SK-N-SH treated with all-trans-retinoic acid at 6 μM for 48 hours (cell line): ENCODE data around the gene WFIKKN2.

ENCODE experiments used
- ATAC-seq: fragments of 200-7000 bp; cut with Tn5 transposase; 3 replicates; pipeline ENCODE4 v1.9.1; 2020; ENCODE audit warnings: mild to moderate bottlenecking, moderate library complexity
- ARNTL ChIP-seq: fragments of 450-650 bp; formaldehyde crosslinking; IDR thresholded peaks from 2 replicates; pipeline ENCODE4 v1.5.0; 2020; ENCODE audit warnings: low read depth, mild to moderate bottlenecking, moderate library complexity, borderline replicate concordance
- BACH2 ChIP-seq: fragments of 250-450 bp; sonication (Bioruptor Pico); IDR thresholded peaks from 2 replicates; pipeline ENCODE4 v1.9.0; 2021; ENCODE audit warnings: mild to moderate bottlenecking, borderline replicate concordance
- CREB5 ChIP-seq: fragments of 250-450 bp; sonication (Bioruptor Pico); IDR thresholded peaks from 2 replicates; pipeline ENCODE4 v1.5.1; 2020; ENCODE audit warnings: low read depth, mild to moderate bottlenecking, moderate library complexity
- CSDC2 ChIP-seq: fragments of 250-450 bp; sonication (Bioruptor Pico); IDR thresholded peaks from 2 replicates; pipeline ENCODE4 v1.5.0; 2020; ENCODE audit warnings: mild to moderate bottlenecking, moderate library complexity
- CSRNP3 ChIP-seq: fragments of 250-450 bp; sonication (Bioruptor Pico); IDR thresholded peaks from 2 replicates; pipeline ENCODE4 v1.5.1; 2021; ENCODE audit warnings: mild to moderate bottlenecking, moderate library complexity
- ESRRG ChIP-seq: fragments of 250-450 bp; sonication (Bioruptor Pico); IDR thresholded peaks from 2 replicates; pipeline ENCODE4 v1.6.1; 2021; ENCODE audit warnings: mild to moderate bottlenecking
- GLIS3 ChIP-seq: fragments of 250-450 bp; sonication (Bioruptor Pico); IDR thresholded peaks from 2 replicates; pipeline ENCODE4 v1.5.0; 2020; ENCODE audit warnings: mild to moderate bottlenecking, moderate library complexity
- ISL1 ChIP-seq: fragments of 250-450 bp; sonication (Bioruptor Pico); IDR thresholded peaks from 2 replicates; pipeline ENCODE4 v2.1.2; 2022; ENCODE audit warnings: mild to moderate bottlenecking, moderate library complexity
- OSR1 ChIP-seq: fragments of 250-450 bp; sonication (Bioruptor Pico); IDR thresholded peaks from 2 replicates; pipeline ENCODE4 v1.8.0; 2022; ENCODE audit warnings: moderate library complexity, mild to moderate bottlenecking, inconsistent platforms
- PATZ1 ChIP-seq: fragments of 250-450 bp; sonication (Bioruptor Pico); IDR thresholded peaks from 2 replicates; pipeline ENCODE4 v1.8.0; 2020; ENCODE audit warnings: mild to moderate bottlenecking, moderate library complexity, borderline replicate concordance
- POU6F1 ChIP-seq: fragments of 250-450 bp; sonication (Bioruptor Pico); IDR thresholded peaks from 2 replicates; pipeline ENCODE4 v1.8.0; 2021; ENCODE audit warnings: low read depth, mild to moderate bottlenecking, moderate library complexity, borderline replicate concordance
- PPARA ChIP-seq: fragments of 250-450 bp; sonication (Bioruptor Pico); IDR thresholded peaks from 2 replicates; pipeline ENCODE4 v1.5.0; 2020; ENCODE audit warnings: mild to moderate bottlenecking, borderline replicate concordance
- RARB ChIP-seq: fragments of 250-450 bp; sonication (Bioruptor Pico); IDR thresholded peaks from 2 replicates; pipeline ENCODE4 v1.8.0; 2021; ENCODE audit warnings: mild to moderate bottlenecking, moderate library complexity
- SNAI2 ChIP-seq: fragments of 250-450 bp; sonication (Bioruptor Pico); IDR thresholded peaks from 2 replicates; pipeline ENCODE4 v1.5.0; 2020; ENCODE audit warnings: mild to moderate bottlenecking, moderate library complexity
- TCF4 ChIP-seq: fragments of 250-450 bp; sonication (Bioruptor Pico); IDR thresholded peaks from 2 replicates; pipeline ENCODE4 v1.8.0; 2021; ENCODE audit warnings: mild to moderate bottlenecking, moderate library complexity, borderline replicate concordance
- TOX ChIP-seq: fragments of 250-450 bp; sonication (Bioruptor Pico); IDR thresholded peaks from 2 replicates; pipeline ENCODE4 v1.8.0; 2021; ENCODE audit warnings: mild to moderate bottlenecking, moderate library complexity, borderline replicate concordance
- TSHZ2 ChIP-seq: fragments of 250-450 bp; sonication (Bioruptor Pico); IDR thresholded peaks from 2 replicates; pipeline ENCODE4 v1.5.0; 2020; ENCODE audit warnings: mild to moderate bottlenecking, moderate library complexity
- ZFP3 ChIP-seq: fragments of 250-450 bp; sonication (Bioruptor Pico); IDR thresholded peaks from 2 replicates; pipeline ENCODE4 v1.5.0; 2020; ENCODE audit warnings: mild to moderate bottlenecking, moderate library complexity
- ZFP30 ChIP-seq: fragments of 450-650 bp; formaldehyde crosslinking; IDR thresholded peaks from 2 replicates; pipeline ENCODE4 v1.5.0; 2022; ENCODE audit warnings: mild to moderate bottlenecking, moderate library complexity
- ZNF565 ChIP-seq: fragments of 450-650 bp; formaldehyde crosslinking; conservative IDR thresholded peaks from 2 replicates; pipeline ENCODE4 v1.5.0; 2020; ENCODE audit warnings: low read depth, mild to moderate bottlenecking, moderate library complexity
- ZNF70 ChIP-seq: fragments of 450-650 bp; formaldehyde crosslinking; IDR thresholded peaks from 2 replicates; pipeline ENCODE4 v1.5.0; 2020; ENCODE audit warnings: mild to moderate bottlenecking, moderate library complexity
- ZNF8 ChIP-seq: fragments of 450-650 bp; formaldehyde crosslinking; IDR thresholded peaks from 2 replicates; pipeline ENCODE4 v1.5.0; 2020; ENCODE audit warnings: mild to moderate bottlenecking, moderate library complexity

Gene WFIKKN2

GRCh38 chr17:50840311-50840851, 5.0 kb downstream of the WFIKKN2 start:
- ATAC-seq, result no peak
- TF ChIP-seq PPARA (CRISPR knock-in tag) (no peak), ESRRG (CRISPR knock-in tag) (no peak), CREB5 (CRISPR knock-in tag) (no peak), ZFP30 (CRISPR knock-in tag) (no peak), POU6F1 (CRISPR knock-in tag) (no peak), RARB (CRISPR knock-in tag) (no peak), ZNF565 (CRISPR knock-in tag) (no peak)
- TF ChIP-seq, all 23 proteins: peak for 0

- no peak for TF ChIP-seq PPARA (CRISPR knock-in tag)
- TF ChIP-seq ARNTL, result no peak
- TF ChIP-seq TOX, result no peak
- TF ChIP-seq ZNF565 (CRISPR knock-in tag), result no peak
- no peak for TF ChIP-seq POU6F1 (CRISPR knock-in tag)
- peak; percentile 37 for ATAC-seq
These were observed 6.0 kb downstream of the WFIKKN2 start for GRCh38 chr17:50841277-50841948.

- ATAC-seq, result peak; percentile 97
- TF ChIP-seq ISL1 (CRISPR knock-in tag) (no peak), CSRNP3 (CRISPR knock-in tag) (no peak), TSHZ2 (CRISPR knock-in tag) (no peak), PATZ1 (CRISPR knock-in tag) (no peak), OSR1 (CRISPR knock-in tag) (no peak), ZNF565 (CRISPR knock-in tag) (no peak), ESRRG (CRISPR knock-in tag) (no peak), ZFP30 (CRISPR knock-in tag) (no peak), SNAI2 (CRISPR knock-in tag) (no peak), ARNTL (no peak), ZNF70 (CRISPR knock-in tag) (no peak), POU6F1 (CRISPR knock-in tag) (no peak), CSDC2 (no peak), CREB5 (CRISPR knock-in tag) (no peak), BACH2 (CRISPR knock-in tag) (no peak), ZNF8 (CRISPR knock-in tag) (no peak), GLIS3 (no peak), TCF4 (CRISPR knock-in tag) (no peak), PPARA (CRISPR knock-in tag) (no peak), ZFP3 (no peak)
These were observed 6.6 kb downstream of the WFIKKN2 start for GRCh38 chr17:50841949-50842354.
